SU-DHL-6 (cell line): ENCODE data around the gene ALPK1.

Experiments used
- H2AFZ ChIP-seq: fragments of 200-600 bp; sonication (generic); 2 replicates; pipeline ENCODE4 v1.6.1; 2014; ENCODE audit warnings: low read depth, mild to moderate bottlenecking, moderate library complexity, mixed read lengths, antibody characterized with exemption, low read length; ENCODE audit not compliant: severe bottlenecking
- H3F3A ChIP-seq: fragments of 200-600 bp; shearing (Covaris generic); 2 replicates; pipeline ENCODE4 v1.6.0; 2016; ENCODE audit warnings: antibody characterized with exemption, mild to moderate bottlenecking; ENCODE audit not compliant: insufficient read depth
- H3K27ac ChIP-seq: fragments of 200-600 bp; sonication (generic); 2 replicates; pipeline ENCODE4 v1.5.1; 2016; ENCODE audit warnings: low read depth, mild to moderate bottlenecking, low read length, moderate library complexity, mixed read lengths
- H3K27me3 ChIP-seq: fragments of 200-600 bp; sonication (generic), shearing (Covaris generic); 2 replicates; pipeline ENCODE4 v1.6.0; 2014; ENCODE audit warnings: mild to moderate bottlenecking, low read length
- H3K36me3 ChIP-seq: fragments of 200-600 bp; sonication (generic); 2 replicates; pipeline ENCODE4 v1.6.1; 2014; ENCODE audit warnings: mild to moderate bottlenecking, low read length, mixed read lengths
- H3K4me2 ChIP-seq: fragments of 300-600, 200-600 bp; shearing (Covaris generic), sonication (generic); 2 replicates; pipeline ENCODE4 v1.6.0; 2014; ENCODE audit warnings: low read length, low read depth, mild to moderate bottlenecking; ENCODE audit not compliant: poor library complexity, severe bottlenecking
- H3K4me3 ChIP-seq: fragments of 200-600 bp; sonication (generic); 2 replicates; pipeline ENCODE4 v1.5.1; 2014; ENCODE audit warnings: antibody characterized with exemption, low read length, mild to moderate bottlenecking, mixed read lengths; ENCODE audit not compliant: insufficient read depth, poor library complexity, severe bottlenecking
- H3K79me2 ChIP-seq: fragments of 200-600 bp; sonication (generic); 2 replicates; pipeline ENCODE4 v1.6.1; 2014; ENCODE audit warnings: mild to moderate bottlenecking, low read length, moderate library complexity; ENCODE audit not compliant: insufficient read depth
- H3K9ac ChIP-seq: fragments of 200-600 bp; sonication (generic); 2 replicates; pipeline ENCODE4 v1.7.0; 2014; ENCODE audit warnings: mild to moderate bottlenecking, low read length
- H3K9me2 ChIP-seq: fragments of 200-600 bp; sonication (generic); replicated peaks from 2 replicates; pipeline ENCODE4 v1.6.1; 2014; ENCODE audit warnings: low read length; ENCODE audit not compliant: insufficient read depth
- H3K9me3 ChIP-seq: fragments of 200-600 bp; sonication (generic); 2 replicates; pipeline ENCODE4 v1.6.1; 2014; ENCODE audit warnings: low read length, mixed read lengths; ENCODE audit not compliant: insufficient read depth
- H4K20me1 ChIP-seq: fragments of 200-600 bp; sonication (generic); 2 replicates; pipeline ENCODE4 v1.6.1; 2014; ENCODE audit warnings: low read depth, mild to moderate bottlenecking, antibody characterized with exemption, low read length, moderate library complexity, mixed read lengths
- CTCF ChIP-seq: fragments of 200-600 bp; sonication (generic); IDR thresholded peaks from one replicate; pipeline ENCODE4 v1.5.1; 2017; ENCODE audit warnings: antibody characterized with exemption, mild to moderate bottlenecking, low read length, moderate library complexity; ENCODE audit not compliant: insufficient read depth, poor library complexity, severe bottlenecking
- EZH2phosphoT487 ChIP-seq: fragments of 200-600 bp; sonication (generic), shearing (Covaris generic); conservative IDR thresholded peaks from 2 replicates; pipeline ENCODE4 v1.6.1; 2018; ENCODE audit warnings: mild to moderate bottlenecking, antibody characterized with exemption, low read length, moderate library complexity, mixed read lengths

Gene ALPK1

GRCh38 chr4:112274959-112275358 lies 22.2 kb upstream of the ALPK1 start:
- TF ChIP-seq EZH2phosphoT487 (no peak), CTCF (no peak)
- Histone ChIP-seq H3K9me3 (no peaks in the 10 kb centered on the region), H3K27me3 (no peaks in the 10 kb centered on the region), H3K9me2 (no peaks in the 10 kb centered on the region), H3F3A (peaks cover 16% of the 10 kb centered on the region; the same call in 1 of the 2 replicates), H2AFZ (no peak overlapping the region), H4K20me1 (peaks cover 4% of the 10 kb centered on the region; the same call in 1 of the 2 replicates), H3K79me2 (peaks cover 37% of the 10 kb centered on the region), H3K4me3 (no peak overlapping the region), H3K36me3 (peaks cover 13% of the 10 kb centered on the region; the same call in 1 of the 2 replicates), H3K9ac (no peak overlapping the region), H3K27ac (no peak overlapping the region), H3K4me2 (no peak overlapping the region)

DNA sequence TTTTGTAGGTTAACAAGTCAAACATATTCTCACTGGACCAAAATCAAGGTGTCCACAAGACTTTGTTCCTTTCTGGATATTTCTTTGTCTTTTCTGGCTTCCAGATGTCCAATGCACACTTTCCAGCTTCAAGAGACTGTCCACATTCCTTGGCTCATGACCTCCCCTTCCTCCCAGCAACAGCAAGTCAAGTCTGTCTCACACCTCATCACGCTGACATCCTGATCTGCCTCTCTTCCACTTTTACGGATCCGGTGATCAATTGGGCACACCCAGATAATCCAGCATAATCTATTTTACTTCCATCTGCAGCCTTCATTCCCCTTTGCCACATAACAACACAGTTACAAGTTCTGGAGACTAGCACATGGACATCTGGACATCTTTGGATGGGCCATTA lies 21.1 kb upstream of the ALPK1 start:
- Histone ChIP-seq H3K9me2 (no peaks in the 10 kb centered on the region), H2AFZ (no peak overlapping the region), H3K9me3 (no peaks in the 10 kb centered on the region), H3K79me2 (peaks cover 49% of the 10 kb centered on the region), H3K27me3 (no peaks in the 10 kb centered on the region), H3K4me2 (no peak overlapping the region), H3K36me3 (peaks cover 13% of the 10 kb centered on the region; the same call in 1 of the 2 replicates), H3K27ac (no peak overlapping the region), H4K20me1 (peaks cover 4% of the 10 kb centered on the region; the same call in 1 of the 2 replicates), H3F3A (peaks cover 16% of the 10 kb centered on the region; the same call in 1 of the 2 replicates), H3K9ac (no peak overlapping the region), H3K4me3 (no peak overlapping the region)
- TF ChIP-seq CTCF (no peak), EZH2phosphoT487 (no peak)

- Histone ChIP-seq H3K27ac (no peak overlapping the region), H3K79me2 (peaks cover 58% of the 10 kb centered on the region)
These were observed 19.9 kb upstream of the ALPK1 start for GRCh38 chr4:112277220-112277619.

More at GRCh38 chr4:112277220-112277619, 19.9 kb upstream of the ALPK1 start:
- no peaks in the 10 kb centered on the region for H3K9me2 ChIP-seq
- peaks cover 13% of the 10 kb centered on the region; the same call in 1 of the 2 replicates for H3F3A ChIP-seq
- H3K9me3 ChIP-seq, result no peaks in the 10 kb centered on the region
- no peaks in the 10 kb centered on the region for H3K27me3 ChIP-seq
- no peak for TF ChIP-seq CTCF
- no peak for TF ChIP-seq EZH2phosphoT487
- H4K20me1 ChIP-seq, result peaks cover 4% of the 10 kb centered on the region; the same call in 1 of the 2 replicates
- no peak overlapping the region for H3K4me3 ChIP-seq
- no peak overlapping the region for H3K9ac ChIP-seq
- H3K36me3 ChIP-seq, result peaks cover 13% of the 10 kb centered on the region; the same call in 1 of the 2 replicates
- H3K4me2 ChIP-seq, result no peak overlapping the region
- no peak overlapping the region for H2AFZ ChIP-seq
